ENCODE measurements around the gene ADAP1.

- TF ChIP-seq, protein P1, sequence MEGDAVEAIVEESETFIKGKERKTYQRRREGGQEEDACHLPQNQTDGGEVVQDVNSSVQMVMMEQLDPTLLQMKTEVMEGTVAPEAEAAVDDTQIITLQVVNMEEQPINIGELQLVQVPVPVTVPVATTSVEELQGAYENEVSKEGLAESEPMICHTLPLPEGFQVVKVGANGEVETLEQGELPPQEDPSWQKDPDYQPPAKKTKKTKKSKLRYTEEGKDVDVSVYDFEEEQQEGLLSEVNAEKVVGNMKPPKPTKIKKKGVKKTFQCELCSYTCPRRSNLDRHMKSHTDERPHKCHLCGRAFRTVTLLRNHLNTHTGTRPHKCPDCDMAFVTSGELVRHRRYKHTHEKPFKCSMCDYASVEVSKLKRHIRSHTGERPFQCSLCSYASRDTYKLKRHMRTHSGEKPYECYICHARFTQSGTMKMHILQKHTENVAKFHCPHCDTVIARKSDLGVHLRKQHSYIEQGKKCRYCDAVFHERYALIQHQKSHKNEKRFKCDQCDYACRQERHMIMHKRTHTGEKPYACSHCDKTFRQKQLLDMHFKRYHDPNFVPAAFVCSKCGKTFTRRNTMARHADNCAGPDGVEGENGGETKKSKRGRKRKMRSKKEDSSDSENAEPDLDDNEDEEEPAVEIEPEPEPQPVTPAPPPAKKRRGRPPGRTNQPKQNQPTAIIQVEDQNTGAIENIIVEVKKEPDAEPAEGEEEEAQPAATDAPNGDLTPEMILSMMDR (IDR thresholded peaks at IDR 0.05) = peak in 2 of 5 experiments; percentile 10 to 16
- TF ChIP-seq EP300 (IDR thresholded peaks at IDR 0.05; ENCODE audit: low read depth) (no peak), POLR2A (IDR thresholded peaks at IDR 0.05) (peak; percentile 91)
These were observed 20.6 kb upstream of the ADAP1 start, which contains the start of gene COX19 for GRCh38 chr7:974820-975681.

Data from transverse colon (tissue), 3 donors.